ENCODE results near the gene TIMM17A. TPM values are rescaled to one million over a fixed set of nuclear protein-coding genes. Genes with fewer than 3 reads are reported as not detected.
"Not testable (repeated sequence)": the region's sequence is repeated elsewhere in the genome, so short reads cannot be mapped to it uniquely, and the experiment has no call there.

The TIMM17A gene
- polyA plus RNA-seq, 4 donors = 52.8 to 69.9 (median 64.2) TPM

- DNase-seq (ENCODE audit: low read depth in 4 of 4, low spot score in 2 of 4) = no peak
These were observed 58.8 kb downstream of the TIMM17A start for GRCh38 chr1:202014060-202014459.

GRCh38 chr1:202014915-202015661 lies 59.8 kb downstream of the TIMM17A start:
- DNase-seq (ENCODE audit: low read depth in 4 of 4, low spot score in 2 of 4) = no peak

DNA sequence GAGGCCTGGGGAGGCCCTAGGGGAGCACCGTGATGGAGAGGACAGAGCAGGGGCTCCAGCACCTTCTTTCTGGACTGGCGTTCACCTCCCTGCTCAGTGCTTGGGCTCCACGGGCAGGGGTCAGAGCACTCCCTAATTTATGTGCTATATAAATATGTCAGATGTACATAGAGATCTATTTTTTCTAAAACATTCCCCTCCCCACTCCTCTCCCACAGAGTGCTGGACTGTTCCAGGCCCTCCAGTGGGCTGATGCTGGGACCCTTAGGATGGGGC lies 60.3 kb downstream of the TIMM17A start:
- DNase-seq (ENCODE audit: low read depth in 4 of 4, low spot score in 2 of 4) = no peak

DNA sequence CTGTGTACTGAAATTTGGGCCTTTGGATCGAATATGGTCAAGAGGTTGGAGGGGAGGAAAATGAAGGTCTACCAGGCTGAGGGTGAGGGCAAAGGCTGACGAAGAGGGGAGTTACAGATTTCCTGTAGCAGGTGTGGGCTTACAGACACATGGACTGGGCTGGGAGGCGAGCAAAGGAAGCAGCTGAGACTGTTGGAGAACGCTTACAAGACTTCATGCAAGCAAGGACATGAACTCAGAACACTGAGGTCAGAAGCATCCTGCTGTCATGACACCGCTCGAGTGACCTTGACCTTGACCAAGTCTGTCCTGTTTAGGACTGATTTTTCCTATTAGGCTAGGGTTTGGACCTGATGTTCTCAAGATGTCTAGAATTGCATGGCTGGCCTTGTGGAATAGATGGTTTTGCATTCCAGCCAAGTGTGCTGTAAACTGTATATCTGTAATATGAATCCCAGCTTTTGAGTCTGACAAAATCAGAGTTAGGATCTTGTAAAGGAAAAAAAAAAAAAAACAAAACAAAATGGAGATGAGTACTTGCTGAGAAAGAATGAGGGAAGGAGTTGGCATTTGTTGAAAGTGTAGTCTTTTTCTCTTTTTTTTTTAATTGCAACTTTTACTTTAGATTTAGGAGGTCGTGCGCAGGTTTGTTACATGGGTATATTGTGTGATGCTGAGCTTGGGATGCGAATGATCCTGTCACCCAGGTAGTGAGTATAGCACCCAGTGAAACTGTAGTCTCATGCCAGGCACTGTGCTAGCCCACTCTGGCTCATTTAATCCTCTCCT lies 60.9 kb downstream of the TIMM17A start:
- no peak for DNase-seq (ENCODE audit: low read depth in 4 of 4, low spot score in 2 of 4)

GRCh38 chr1:202016811-202017748 lies 61.8 kb downstream of the TIMM17A start:
- no peak for DNase-seq (ENCODE audit: low read depth in 4 of 4, low spot score in 2 of 4)

- DNase-seq (ENCODE audit: low read depth in 4 of 4, low spot score in 2 of 4) = no peak
These were observed 62.6 kb downstream of the TIMM17A start for GRCh38 chr1:202017749-202018467.

GRCh38 chr1:202018468-202019234 lies 63.3 kb downstream of the TIMM17A start:
- DNase-seq (ENCODE audit: low read depth in 4 of 4, low spot score in 2 of 4) = no peak

DNA sequence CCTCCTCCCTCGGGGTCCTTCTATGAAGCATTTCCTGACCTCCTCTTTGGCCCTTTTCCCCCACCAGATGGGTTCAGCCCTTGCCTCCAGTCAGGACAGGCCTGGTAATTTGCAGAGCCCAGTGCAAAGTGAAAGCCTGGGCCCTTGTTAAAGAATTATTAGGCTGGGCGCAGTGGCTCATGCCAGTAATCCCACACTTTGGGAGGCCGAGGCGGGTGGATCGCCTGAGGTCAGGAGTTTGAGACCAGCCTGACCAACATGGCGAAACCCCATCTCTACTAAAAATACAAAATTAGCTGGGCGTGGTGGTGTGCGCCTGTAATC lies 63.9 kb downstream of the TIMM17A start:
- not testable (repeated sequence) for DNase-seq (ENCODE audit: low read depth in 4 of 4, low spot score in 2 of 4)

Other genes with a start within 250 kb of the TIMM17A start
- 10 to 100 TPM; 74.0 to 96.9 (median 77.7) TPM for gene IPO9, start 126.3 kb upstream of the TIMM17A start, polyA plus RNA-seq (ENCODE audit: insufficient read length in 4 of 4)
- 10 to 100 TPM; 14.4 to 20.1 (median 17.9) TPM for gene SHISA4, start 66.6 kb upstream of the TIMM17A start, polyA plus RNA-seq (ENCODE audit: insufficient read length in 4 of 4)
- gene LMOD1, start 9.0 kb upstream of the TIMM17A start, polyA plus RNA-seq (ENCODE audit: insufficient read length in 4 of 4) = 1 to 10 TPM; 4.5 to 6.0 (median 4.9) TPM
- 10 to 100 TPM; 56.6 to 80.1 (median 61.0) TPM for gene RNPEP, start 27.1 kb downstream of the TIMM17A start, polyA plus RNA-seq (ENCODE audit: insufficient read length in 4 of 4)
- gene ELF3, start 55.1 kb downstream of the TIMM17A start, polyA plus RNA-seq (ENCODE audit: insufficient read length in 4 of 4) = 100 to 1,000 TPM in 1 of 4 donors, 10 to 100 TPM in 3; 43.8 to 117 (median 67.8) TPM
- gene GPR37L1, start 167.4 kb downstream of the TIMM17A start, polyA plus RNA-seq (ENCODE audit: insufficient read length in 4 of 4) = under 1 TPM; 0.03 to 0.10 (median 0.06) TPM
- 10 to 100 TPM; 43.9 to 49.3 (median 44.9) TPM for gene ARL8A, start 189.2 kb downstream of the TIMM17A start, polyA plus RNA-seq (ENCODE audit: insufficient read length in 4 of 4)
- gene PTPN7, start 205.1 kb downstream of the TIMM17A start, polyA plus RNA-seq (ENCODE audit: insufficient read length in 4 of 4) = 1 to 10 TPM in 3 of 4 donors, under 1 TPM in 1; 0.95 to 1.7 (median 1.4) TPM
- gene LGR6, start 238.3 kb downstream of the TIMM17A start, polyA plus RNA-seq (ENCODE audit: insufficient read length in 4 of 4) = 1 to 10 TPM in 1 of 4 donors, under 1 TPM in 3; 0.71 to 1.4 (median 0.95) TPM